Epithelial cell of proximal tubule (primary cell): ENCODE data around the gene COQ4. TPM values are rescaled to one million over a fixed set of nuclear protein-coding genes. Genes with fewer than 3 reads are reported as not detected.

ENCODE experiments used
- DNase-seq: peaks from one replicate; pipeline ENCODE4 v3.0.0-alpha.2; 2011; ENCODE audit warnings: low read depth
- H3K4me3 ChIP-seq: 2 replicates; pipeline ENCODE4 v1.5.1; 2011; ENCODE audit warnings: low read depth, mild to moderate bottlenecking, low read length
- CTCF ChIP-seq: conservative IDR thresholded peaks from 2 replicates; pipeline ENCODE4 v1.5.1; 2012; ENCODE audit warnings: low read depth, mild to moderate bottlenecking, low read length
- total RNA-seq: library from RNA; depleted of rRNA; stranded (reverse); fragments of >200 nt; gene quantifications from 2 replicates; pipeline ENCODE4 v1.2.3, GENCODE V29; 2015

Gene COQ4
- total RNA-seq, 1 donor from 2014 or later, result 68.8 TPM

- DNase-seq, result no peak
- no peak overlapping the region for H3K4me3 ChIP-seq
- TF ChIP-seq CTCF, result no peak
These were observed 21.2 kb downstream of the COQ4 start for GRCh38 chr9:128343855-128344254.

GRCh38 chr9:128344931-128345605 is 22.4 kb downstream of the COQ4 start:
- TF ChIP-seq CTCF, result no peak
- H3K4me3 ChIP-seq, result no peak overlapping the region
- DNase-seq, result no peak

- H3K4me3 ChIP-seq, result no peak overlapping the region
- DNase-seq, result no peak
- TF ChIP-seq CTCF, result no peak
These were observed 26.5 kb downstream of the COQ4 start for GRCh38 chr9:128349125-128349524.

- no peak overlapping the region for H3K4me3 ChIP-seq
- no peak for TF ChIP-seq CTCF
- no peak for DNase-seq
These were observed 27.1 kb downstream of the COQ4 start for GRCh38 chr9:128349772-128350171.

GRCh38 chr9:128355451-128355850 is 32.8 kb downstream of the COQ4 start:
- TF ChIP-seq CTCF, result no peak
- DNase-seq, result no peak
- H3K4me3 ChIP-seq, result no peak overlapping the region

- no peak for DNase-seq
- no peak for TF ChIP-seq CTCF
- no peak overlapping the region for H3K4me3 ChIP-seq
These were observed 35.5 kb downstream of the COQ4 start for GRCh38 chr9:128358090-128358489.

- H3K4me3 ChIP-seq, result no peak overlapping the region
- DNase-seq, result no peak
- no peak for TF ChIP-seq CTCF
These were observed 36.2 kb downstream of the COQ4 start for GRCh38 chr9:128358861-128359260.
